ENCODE measurements around the gene HNMT. TPM values are rescaled to one million over a fixed set of nuclear protein-coding genes. Genes with fewer than 3 reads are reported as not detected.

HNMT gene
- total RNA-seq, 1 donor from 2014 or later, result 14.4 TPM

- Mint-ChIP-seq H3K4me3 (no peak overlapping the region), H3K27me3 (ENCODE audit: low read depth) (peaks cover 3% of the 10 kb centered on the region)
- DNase-seq (ENCODE audit: low spot score in 2 of 2, unreplicated experiment in 2 of 2), result no peak
Observed at GRCh38 chr2:138016351-138017087, 52.2 kb downstream of the HNMT start.

GRCh38 chr2:138017824-138018223, 53.6 kb downstream of the HNMT start:
- H3K27me3 Mint-ChIP-seq (ENCODE audit: low read depth), result peaks cover 3% of the 10 kb centered on the region
- H3K4me1 Mint-ChIP-seq, result peaks cover 14% of the 10 kb centered on the region
- H3K27ac Mint-ChIP-seq, result no peak overlapping the region
- H3K4me3 Mint-ChIP-seq, result no peak overlapping the region
- H3K36me3 Mint-ChIP-seq, result no peaks in the 10 kb centered on the region
- DNase-seq (ENCODE audit: low spot score in 2 of 2, unreplicated experiment in 2 of 2), result no peak
- no peak for TF ChIP-seq CTCF (IDR thresholded peaks at IDR 0.05; ENCODE audit: unreplicated experiment)
- H3K9me3 Mint-ChIP-seq, result no peaks in the 10 kb centered on the region

More at GRCh38 chr2:138016351-138017087, 52.2 kb downstream of the HNMT start:
- no peaks in the 10 kb centered on the region for H3K36me3 Mint-ChIP-seq
- H3K9me3 Mint-ChIP-seq, result no peaks in the 10 kb centered on the region
- H3K4me1 Mint-ChIP-seq, result peaks cover 11% of the 10 kb centered on the region
- H3K27ac Mint-ChIP-seq, result no peak overlapping the region
- no peak for TF ChIP-seq CTCF (IDR thresholded peaks at IDR 0.05; ENCODE audit: unreplicated experiment)

GRCh38 chr2:138018866-138019688, 54.8 kb downstream of the HNMT start:
- Mint-ChIP-seq H3K4me1 (peaks cover 24% of the 10 kb centered on the region), H3K27ac (no peak overlapping the region), H3K9me3 (no peaks in the 10 kb centered on the region), H3K27me3 (ENCODE audit: low read depth) (peaks cover 3% of the 10 kb centered on the region), H3K36me3 (no peaks in the 10 kb centered on the region), H3K4me3 (no peak overlapping the region)
- TF ChIP-seq CTCF (IDR thresholded peaks at IDR 0.05; ENCODE audit: unreplicated experiment), result no peak
- DNase-seq (ENCODE audit: low spot score in 2 of 2, unreplicated experiment in 2 of 2), result no peak

- Mint-ChIP-seq H3K36me3 (no peaks in the 10 kb centered on the region), H3K27ac (no peak overlapping the region), H3K4me3 (no peak overlapping the region), H3K9me3 (no peaks in the 10 kb centered on the region), H3K27me3 (ENCODE audit: low read depth) (peaks cover 6% of the 10 kb centered on the region), H3K4me1 (peaks cover 29% of the 10 kb centered on the region)
- no peak for DNase-seq (ENCODE audit: low spot score in 2 of 2, unreplicated experiment in 2 of 2)
- TF ChIP-seq CTCF (IDR thresholded peaks at IDR 0.05; ENCODE audit: unreplicated experiment), result no peak
Observed at GRCh38 chr2:138020432-138020831, 56.2 kb downstream of the HNMT start.

GRCh38 chr2:138021154-138021553, 56.9 kb downstream of the HNMT start:
- no peak for DNase-seq (ENCODE audit: low spot score in 2 of 2, unreplicated experiment in 2 of 2)
- H3K9me3 Mint-ChIP-seq, result no peaks in the 10 kb centered on the region
- H3K4me1 Mint-ChIP-seq, result peaks cover 29% of the 10 kb centered on the region
- H3K27me3 Mint-ChIP-seq (ENCODE audit: low read depth), result peaks cover 8% of the 10 kb centered on the region
- H3K4me3 Mint-ChIP-seq, result no peak overlapping the region
- no peaks in the 10 kb centered on the region for H3K36me3 Mint-ChIP-seq
- no peak overlapping the region for H3K27ac Mint-ChIP-seq
- no peak for TF ChIP-seq CTCF (IDR thresholded peaks at IDR 0.05; ENCODE audit: unreplicated experiment)

All from mesothelial cell of epicardium (in vitro differentiated cells).